GM19372 (cell line): ENCODE data around the gene AKAP13.
A peak's percentile ranks its signal among the peaks of the same experiment; 100 is the strongest.
"Not testable (repeated sequence)": the region's sequence is repeated elsewhere in the genome, so short reads cannot be mapped to it uniquely, and the experiment has no call there.

Experiments used
- ATAC-seq: cut with Tn5 transposase; IDR thresholded peaks from one replicate; pipeline ENCODE4 v1.9.1; 2021; ENCODE audit warnings: mild to moderate bottlenecking, low read depth, moderate library complexity; ENCODE audit not compliant: unreplicated experiment

AKAP13 gene

GRCh38 chr15:85639752-85640381 lies 259.5 kb downstream of the AKAP13 start:
- ATAC-seq: no peak

GRCh38 chr15:85642065-85642692 lies 261.8 kb downstream of the AKAP13 start:
- no peak for ATAC-seq

GRCh38 chr15:85642693-85643066 lies 262.3 kb downstream of the AKAP13 start:
- ATAC-seq: no peak

- ATAC-seq: peak; percentile 81
Measured at GRCh38 chr15:85646538-85647091, 266.2 kb downstream of the AKAP13 start.

GRCh38 chr15:85649372-85649771 lies 269.0 kb downstream of the AKAP13 start:
- ATAC-seq: no peak

- no peak for ATAC-seq
Measured at GRCh38 chr15:85651548-85651947, 271.1 kb downstream of the AKAP13 start.

GRCh38 chr15:85652457-85652856 lies 272.1 kb downstream of the AKAP13 start:
- no peak for ATAC-seq

GRCh38 chr15:85657132-85657531 lies 276.7 kb downstream of the AKAP13 start:
- no peak for ATAC-seq

GRCh38 chr15:85658816-85659215 lies 278.4 kb downstream of the AKAP13 start:
- ATAC-seq: no peak

- no peak for ATAC-seq
Measured at GRCh38 chr15:85661859-85662258, 281.5 kb downstream of the AKAP13 start.

GRCh38 chr15:85665677-85666076 lies 285.3 kb downstream of the AKAP13 start:
- ATAC-seq: not testable (repeated sequence)

GRCh38 chr15:85667491-85668424 lies 287.4 kb downstream of the AKAP13 start:
- peak; percentile 94 for ATAC-seq

GRCh38 chr15:85671156-85671555 lies 290.8 kb downstream of the AKAP13 start:
- no peak for ATAC-seq

- ATAC-seq: no peak
Measured at GRCh38 chr15:85672332-85673084, 292.1 kb downstream of the AKAP13 start.

- ATAC-seq: no peak
Measured at GRCh38 chr15:85673326-85673725, 292.9 kb downstream of the AKAP13 start.

- ATAC-seq: no peak
Measured at GRCh38 chr15:85676342-85677098, 296.1 kb downstream of the AKAP13 start.

GRCh38 chr15:85679231-85679630 lies 298.8 kb downstream of the AKAP13 start:
- ATAC-seq: no peak

GRCh38 chr15:85681386-85681785 lies 301.0 kb downstream of the AKAP13 start:
- no peak for ATAC-seq

GRCh38 chr15:85684174-85684710 lies 303.8 kb downstream of the AKAP13 start:
- no peak for ATAC-seq
